ENCODE results near the gene CENPP. TPM values are rescaled to one million over a fixed set of nuclear protein-coding genes. Genes with fewer than 3 reads are reported as not detected.

The CENPP gene
- total RNA-seq, 4 donors from 2014 or later, result 0.88 to 12.0 (median 4.3) TPM

DNA sequence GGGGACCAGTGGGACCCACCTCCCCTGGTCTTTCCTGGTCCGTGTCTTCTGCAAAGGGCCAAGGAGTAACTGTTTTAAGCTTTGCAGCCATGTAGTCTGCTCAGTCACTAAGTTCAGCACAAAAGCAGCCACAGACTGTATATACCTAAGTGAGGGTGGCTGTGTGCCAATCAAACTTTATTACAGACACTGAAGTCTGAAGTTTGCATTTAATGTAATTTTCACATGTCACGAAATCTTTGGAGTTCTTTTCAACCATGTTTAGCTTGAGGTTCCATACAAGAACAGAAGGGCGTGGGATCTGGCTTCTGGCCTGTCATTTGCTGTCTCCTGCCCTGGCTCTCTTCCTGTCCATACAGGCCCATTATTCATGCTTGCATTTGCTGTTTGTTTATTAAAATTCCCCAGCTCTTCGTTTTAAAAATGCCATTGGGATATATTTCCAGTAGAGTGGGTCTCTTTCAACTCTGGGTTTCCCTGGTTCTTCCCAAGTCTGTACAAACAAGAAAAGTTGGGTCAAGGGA is 274.2 kb downstream of the CENPP start:
- H3K9me3 ChIP-seq, result no peaks in the 10 kb centered on the region
- H3K27ac ChIP-seq, result peak overlapping the region; percentile 61 to 86
- TF ChIP-seq POLR2A (IDR thresholded peaks at IDR 0.05) (no peak), CTCF (IDR thresholded peaks at IDR 0.05) (no peak)
- no peak overlapping the region for H3K4me3 ChIP-seq
- intact Hi-C loops (cut with DNase I; ENCODE audit: low total_unique reads), result no loop called here
- DNase-seq, result no peak
- H3K4me1 ChIP-seq, result peaks cover 0 to 6% of the 10 kb centered on the region in 2 donors
- H3K36me3 ChIP-seq, result no peaks in the 10 kb centered on the region
- H3K27me3 ChIP-seq, result no peaks in the 10 kb centered on the region

DNA sequence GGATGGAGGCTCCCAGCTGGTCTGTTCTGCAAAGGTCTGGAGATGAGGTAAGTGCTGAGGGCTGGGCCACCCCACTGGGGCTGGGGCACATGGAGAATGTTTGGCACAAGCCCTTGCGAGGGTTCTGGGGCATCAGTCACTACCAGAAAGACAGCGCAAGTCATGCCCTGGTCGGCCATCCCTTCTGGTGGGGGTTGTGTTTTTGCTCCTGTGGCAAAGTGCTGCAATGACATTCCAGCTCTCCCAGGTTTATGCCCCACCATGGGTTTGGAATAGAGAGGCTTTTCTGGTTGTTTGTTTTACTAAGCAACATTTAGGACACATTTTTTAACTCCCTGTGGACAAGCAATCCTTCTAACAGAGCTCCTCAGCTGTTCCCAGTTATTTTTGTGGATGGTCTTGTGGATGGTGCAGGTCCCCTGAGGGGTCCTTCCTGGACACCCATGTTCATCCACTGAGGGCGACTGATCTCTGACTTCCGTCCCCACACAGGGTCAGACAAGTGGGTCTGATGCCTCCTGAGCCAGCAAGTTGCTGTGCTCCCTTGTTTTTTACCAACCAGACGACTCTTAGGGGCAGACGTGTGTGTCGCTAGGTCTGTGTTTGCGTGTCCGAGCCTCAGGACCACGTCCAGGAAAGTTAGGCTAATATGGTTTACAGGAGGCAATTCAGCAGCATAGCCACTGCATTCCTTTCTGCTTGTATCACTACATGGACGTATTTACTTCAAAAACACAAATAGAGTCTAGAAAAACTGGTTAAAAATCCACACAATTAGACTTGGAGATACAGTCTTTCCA is 274.9 kb downstream of the CENPP start:
- Histone ChIP-seq H3K27ac (peak overlapping the region; percentile 61 to 86), H3K4me1 (peaks cover 0 to 6% of the 10 kb centered on the region in 2 donors), H3K4me3 (no peak overlapping the region), H3K9me3 (no peaks in the 10 kb centered on the region), H3K27me3 (no peaks in the 10 kb centered on the region), H3K36me3 (no peaks in the 10 kb centered on the region)
- DNase-seq, result peak in 1 of 2 donors; percentile 28
- no peak for TF ChIP-seq CTCF (IDR thresholded peaks at IDR 0.05)
- no peak for TF ChIP-seq POLR2A (IDR thresholded peaks at IDR 0.05)
- intact Hi-C loops (cut with DNase I; ENCODE audit: low total_unique reads), result no loop called here

DNA sequence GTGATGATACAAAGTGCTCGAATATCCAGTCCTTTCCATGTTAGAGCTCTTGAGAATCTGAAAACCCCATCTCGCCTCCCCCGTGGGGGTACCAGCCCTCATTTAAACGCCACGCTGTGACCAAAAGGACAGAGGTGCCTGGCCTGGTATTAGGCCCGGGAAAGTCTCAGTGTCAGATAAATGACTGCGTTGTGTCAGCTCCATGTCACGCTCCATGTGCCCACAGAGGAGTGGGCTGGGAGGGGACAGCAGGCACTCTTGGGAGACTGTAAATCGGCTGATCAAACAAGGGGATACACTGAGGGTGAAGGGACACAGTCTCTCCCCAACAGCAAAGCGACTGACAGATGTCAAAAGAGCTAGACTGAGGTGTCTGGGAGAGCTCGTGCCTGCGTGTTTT is 275.7 kb downstream of the CENPP start:
- intact Hi-C loops (cut with DNase I; ENCODE audit: low total_unique reads), result no loop called here
- H3K27ac ChIP-seq, result peak overlapping the region; percentile 61 to 86
- H3K36me3 ChIP-seq, result no peaks in the 10 kb centered on the region
- peaks cover 0 to 6% of the 10 kb centered on the region in 2 donors for H3K4me1 ChIP-seq
- TF ChIP-seq CTCF (IDR thresholded peaks at IDR 0.05), result no peak
- no peak for TF ChIP-seq POLR2A (IDR thresholded peaks at IDR 0.05)
- no peaks in the 10 kb centered on the region for H3K27me3 ChIP-seq
- H3K9me3 ChIP-seq, result no peaks in the 10 kb centered on the region
- H3K4me3 ChIP-seq, result no peak overlapping the region
- no peak for DNase-seq

GRCh38 chr9:92602413-92602812 is 276.7 kb downstream of the CENPP start:
- no peak overlapping the region for H3K27ac ChIP-seq
- TF ChIP-seq POLR2A (IDR thresholded peaks at IDR 0.05), result no peak
- TF ChIP-seq CTCF (IDR thresholded peaks at IDR 0.05), result no peak
- no peak for DNase-seq
- no peaks in the 10 kb centered on the region for H3K9me3 ChIP-seq
- H3K4me3 ChIP-seq, result no peak overlapping the region
- intact Hi-C loops (cut with DNase I; ENCODE audit: low total_unique reads), result no loop called here
- H3K36me3 ChIP-seq, result no peaks in the 10 kb centered on the region
- H3K27me3 ChIP-seq, result no peaks in the 10 kb centered on the region
- peaks cover 0 to 4% of the 10 kb centered on the region in 2 donors for H3K4me1 ChIP-seq

- intact Hi-C loops (cut with DNase I; ENCODE audit: low total_unique reads), result no loop called here
- Histone ChIP-seq H3K9me3 (no peaks in the 10 kb centered on the region), H3K27me3 (no peaks in the 10 kb centered on the region), H3K36me3 (no peaks in the 10 kb centered on the region), H3K27ac (no peak overlapping the region), H3K4me1 (no peaks in the 10 kb centered on the region), H3K4me3 (no peak overlapping the region)
- no peak for DNase-seq
- no peak for TF ChIP-seq CTCF (IDR thresholded peaks at IDR 0.05)
- no peak for TF ChIP-seq POLR2A (IDR thresholded peaks at IDR 0.05)
Observed at GRCh38 chr9:92603100-92603499, 277.3 kb downstream of the CENPP start.
